ENCODE measurements around the gene SDC1.
"Not testable (repeated sequence)": the region's sequence is repeated elsewhere in the genome, so short reads cannot be mapped to it uniquely, and the experiment has no call there.

Gene SDC1, protein sequence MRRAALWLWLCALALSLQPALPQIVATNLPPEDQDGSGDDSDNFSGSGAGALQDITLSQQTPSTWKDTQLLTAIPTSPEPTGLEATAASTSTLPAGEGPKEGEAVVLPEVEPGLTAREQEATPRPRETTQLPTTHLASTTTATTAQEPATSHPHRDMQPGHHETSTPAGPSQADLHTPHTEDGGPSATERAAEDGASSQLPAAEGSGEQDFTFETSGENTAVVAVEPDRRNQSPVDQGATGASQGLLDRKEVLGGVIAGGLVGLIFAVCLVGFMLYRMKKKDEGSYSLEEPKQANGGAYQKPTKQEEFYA

DNA sequence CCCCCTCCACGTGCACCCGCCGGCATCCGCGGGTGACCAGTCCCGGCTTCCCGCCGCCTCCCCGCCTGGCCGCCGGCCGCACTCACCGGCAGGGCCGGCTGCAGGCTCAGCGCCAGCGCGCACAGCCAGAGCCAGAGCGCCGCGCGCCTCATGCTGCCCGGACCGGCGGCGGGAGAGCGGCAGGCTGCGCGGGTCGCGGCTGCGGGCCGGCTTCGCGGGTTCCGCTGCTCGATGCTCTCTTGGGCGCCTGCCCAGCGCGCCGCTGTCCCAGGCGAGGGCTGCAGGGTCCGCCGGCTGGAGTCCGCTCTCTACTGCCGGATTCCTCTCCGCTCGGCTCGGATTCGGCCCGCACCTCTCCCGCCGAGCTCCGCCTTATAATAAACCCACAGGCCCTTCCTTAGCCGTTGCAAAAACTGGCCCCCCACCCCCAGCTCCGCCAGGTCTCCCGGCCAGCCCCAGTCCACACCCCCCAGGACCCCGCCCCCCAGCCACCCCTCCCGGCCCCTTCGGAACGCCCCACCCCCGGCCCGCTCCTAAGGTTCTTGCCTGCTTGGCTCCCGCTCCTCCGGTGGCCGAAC is at the start of gene SDC1:
Gene SDC1 (minus strand): TSS at position 415 of the 578 bp plus-strand sequence. CDS start 263 bp downstream, at position 152.
- H3K4me3 ChIP-seq (ENCODE audit: low read length in 2 of 2): peak within 1 kb of the TSS; percentile 68 to 80
- H3K9ac ChIP-seq (ENCODE audit: low read depth in 1 of 2, low read length in 2 of 2): peak within 1 kb of the TSS; percentile 75 to 89
- H3K36me3 ChIP-seq (ENCODE audit: control insufficient read depth in 2 of 2, insufficient read depth in 2 of 2, low read length in 2 of 2): peaks cover 0 to 3% of the 10 kb centered on the region in 2 donors
- H3K9me3 ChIP-seq (ENCODE audit: control insufficient read depth in 2 of 2, low read length in 2 of 2): no peaks in the 10 kb centered on the region
- H3K27ac ChIP-seq (ENCODE audit: low read depth in 2 of 2, low read length in 2 of 2): peak within 1 kb of the TSS; percentile 96 to 97
- H3K27me3 ChIP-seq (ENCODE audit: control insufficient read depth in 2 of 2, insufficient read depth in 2 of 2, low read length in 2 of 2): peaks cover 0 to 2% of the 10 kb centered on the region in 2 donors
- H3K4me1 ChIP-seq (ENCODE audit: control insufficient read depth in 2 of 2, insufficient read depth in 2 of 2, low read length in 2 of 2): peaks cover 22 to 33% of the 10 kb centered on the region in 2 donors

DNA sequence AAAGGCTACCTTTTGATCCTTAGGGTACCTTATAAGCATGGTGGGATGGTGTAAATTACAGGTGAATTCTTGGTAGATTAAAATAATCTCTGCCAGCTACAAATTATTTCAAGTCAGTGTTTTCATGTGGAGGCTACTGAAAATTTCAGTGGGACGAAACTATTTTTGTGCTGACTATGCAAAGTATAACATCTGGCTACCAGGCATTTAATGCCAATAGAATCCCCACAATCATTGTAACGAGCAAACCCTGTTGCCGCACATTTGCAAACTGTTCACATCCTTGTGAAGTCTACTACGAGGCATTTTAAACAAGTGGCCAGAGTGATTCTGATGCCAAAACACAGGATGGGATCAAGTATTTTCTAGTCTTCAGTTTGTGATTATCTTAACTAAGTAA is 48.1 kb upstream of the SDC1 start:
- H3K4me3 ChIP-seq (ENCODE audit: low read length in 2 of 2): no peak overlapping the region
- H3K36me3 ChIP-seq (ENCODE audit: control insufficient read depth in 2 of 2, insufficient read depth in 2 of 2, low read length in 2 of 2): peaks cover 7 to 12% of the 10 kb centered on the region in 2 donors
- no peaks in the 10 kb centered on the region for H3K4me1 ChIP-seq (ENCODE audit: control insufficient read depth in 2 of 2, insufficient read depth in 2 of 2, low read length in 2 of 2)
- no peaks in the 10 kb centered on the region for H3K27me3 ChIP-seq (ENCODE audit: control insufficient read depth in 2 of 2, insufficient read depth in 2 of 2, low read length in 2 of 2)
- H3K9ac ChIP-seq (ENCODE audit: low read depth in 1 of 2, low read length in 2 of 2): no peak overlapping the region
- H3K9me3 ChIP-seq (ENCODE audit: control insufficient read depth in 2 of 2, low read length in 2 of 2): no peaks in the 10 kb centered on the region
- H3K27ac ChIP-seq (ENCODE audit: low read depth in 2 of 2, low read length in 2 of 2): no peak overlapping the region

DNA sequence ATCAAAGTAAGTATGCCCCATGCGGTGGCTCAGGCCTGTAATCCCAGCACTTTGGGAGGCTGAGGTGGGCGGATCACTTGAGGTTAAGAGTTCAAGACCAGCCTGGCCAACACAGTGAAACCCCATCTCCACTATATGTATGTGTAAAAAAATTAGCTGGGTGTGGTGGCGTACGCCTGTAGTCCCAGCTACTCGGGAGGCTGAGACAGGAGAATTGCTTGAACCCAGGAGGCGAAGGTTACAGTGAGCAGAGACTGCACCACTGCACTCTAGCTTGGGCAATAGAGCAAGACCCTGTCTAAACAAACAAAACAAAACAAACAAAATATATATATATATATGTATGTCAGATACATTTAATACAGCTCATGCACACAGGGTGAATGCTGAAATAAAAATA is 43.4 kb upstream of the SDC1 start:
- not testable (repeated sequence) for H3K36me3 ChIP-seq (ENCODE audit: control insufficient read depth in 2 of 2, insufficient read depth in 2 of 2, low read length in 2 of 2); H3K4me1 ChIP-seq (ENCODE audit: control insufficient read depth in 2 of 2, insufficient read depth in 2 of 2, low read length in 2 of 2); H3K27ac ChIP-seq (ENCODE audit: low read depth in 2 of 2, low read length in 2 of 2); H3K9me3 ChIP-seq (ENCODE audit: control insufficient read depth in 2 of 2, low read length in 2 of 2); H3K27me3 ChIP-seq (ENCODE audit: control insufficient read depth in 2 of 2, insufficient read depth in 2 of 2, low read length in 2 of 2); H3K9ac ChIP-seq (ENCODE audit: low read depth in 1 of 2, low read length in 2 of 2); H3K4me3 ChIP-seq (ENCODE audit: low read length in 2 of 2)

DNA sequence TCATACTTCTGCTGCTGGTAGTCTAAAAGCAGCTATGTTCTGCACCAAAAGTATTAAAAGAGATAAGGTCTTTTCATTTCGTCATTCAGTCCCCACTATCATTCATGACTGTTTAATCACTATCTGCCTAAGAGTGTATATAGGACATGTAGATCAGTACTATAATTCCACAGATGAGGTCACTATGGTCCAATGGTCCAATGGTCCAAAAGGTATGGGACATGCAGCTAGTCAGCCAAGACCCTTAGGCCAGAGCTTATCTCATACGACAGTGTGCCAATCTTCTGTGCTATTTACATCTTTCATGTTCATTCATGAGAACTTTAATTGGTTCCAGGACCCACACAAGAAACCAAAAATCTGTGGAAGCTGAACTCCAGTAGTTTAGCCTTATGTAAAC is 42.6 kb upstream of the SDC1 start:
- Histone ChIP-seq H3K9ac (ENCODE audit: low read depth in 1 of 2, low read length in 2 of 2) (no peak overlapping the region), H3K9me3 (ENCODE audit: control insufficient read depth in 2 of 2, low read length in 2 of 2) (no peaks in the 10 kb centered on the region), H3K4me3 (ENCODE audit: low read length in 2 of 2) (no peak overlapping the region), H3K36me3 (ENCODE audit: control insufficient read depth in 2 of 2, insufficient read depth in 2 of 2, low read length in 2 of 2) (peaks cover 4 to 5% of the 10 kb centered on the region in 2 donors), H3K27ac (ENCODE audit: low read depth in 2 of 2, low read length in 2 of 2) (no peak overlapping the region), H3K27me3 (ENCODE audit: control insufficient read depth in 2 of 2, insufficient read depth in 2 of 2, low read length in 2 of 2) (no peaks in the 10 kb centered on the region), H3K4me1 (ENCODE audit: control insufficient read depth in 2 of 2, insufficient read depth in 2 of 2, low read length in 2 of 2) (no peaks in the 10 kb centered on the region)

DNA sequence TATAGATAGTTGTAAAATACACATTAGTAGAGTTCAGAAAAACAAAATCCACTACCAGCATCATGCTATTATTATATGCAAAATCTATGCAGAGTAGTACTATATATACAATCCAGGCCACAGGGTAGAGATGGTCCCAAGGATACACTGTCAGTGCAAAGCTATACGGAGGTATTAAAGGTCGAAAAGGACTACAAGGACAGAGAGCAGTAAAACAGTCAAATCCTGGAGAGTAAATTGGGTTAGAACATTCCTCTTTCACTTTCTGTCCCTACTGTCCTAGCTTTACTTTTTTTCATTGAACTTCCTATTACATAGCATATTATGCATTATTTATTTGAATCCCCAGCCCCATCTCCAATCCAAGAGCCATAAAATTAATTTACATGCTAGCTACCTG is 39.7 kb upstream of the SDC1 start:
- H3K36me3 ChIP-seq (ENCODE audit: control insufficient read depth in 2 of 2, insufficient read depth in 2 of 2, low read length in 2 of 2): peaks cover 20 to 23% of the 10 kb centered on the region in 2 donors
- H3K9ac ChIP-seq (ENCODE audit: low read depth in 1 of 2, low read length in 2 of 2): no peak overlapping the region
- H3K4me1 ChIP-seq (ENCODE audit: control insufficient read depth in 2 of 2, insufficient read depth in 2 of 2, low read length in 2 of 2): no peaks in the 10 kb centered on the region
- no peaks in the 10 kb centered on the region for H3K27me3 ChIP-seq (ENCODE audit: control insufficient read depth in 2 of 2, insufficient read depth in 2 of 2, low read length in 2 of 2)
- H3K9me3 ChIP-seq (ENCODE audit: control insufficient read depth in 2 of 2, low read length in 2 of 2): no peaks in the 10 kb centered on the region
- H3K27ac ChIP-seq (ENCODE audit: low read depth in 2 of 2, low read length in 2 of 2): no peak overlapping the region
- no peak overlapping the region for H3K4me3 ChIP-seq (ENCODE audit: low read length in 2 of 2)

DNA sequence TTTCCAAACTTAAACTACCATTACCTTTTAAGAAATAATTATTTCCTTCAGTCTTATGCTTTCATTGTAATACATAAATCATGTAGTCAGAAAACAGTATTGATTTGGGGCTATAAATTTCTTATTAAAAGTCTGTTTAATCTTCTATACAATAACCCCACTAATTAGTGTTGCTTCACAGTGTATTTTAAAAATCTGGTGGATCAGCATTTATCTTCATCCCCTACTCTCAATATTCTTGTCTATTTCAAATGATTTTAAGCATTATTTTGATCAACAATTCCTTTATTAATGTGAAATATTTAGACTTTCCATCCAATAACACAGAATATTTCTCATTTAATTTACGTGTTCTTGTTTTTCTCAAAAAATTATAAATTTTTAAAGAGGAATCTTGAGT is 32.5 kb upstream of the SDC1 start:
- Histone ChIP-seq H3K27ac (ENCODE audit: low read depth in 2 of 2, low read length in 2 of 2) (no peak overlapping the region), H3K9me3 (ENCODE audit: control insufficient read depth in 2 of 2, low read length in 2 of 2) (no peaks in the 10 kb centered on the region), H3K27me3 (ENCODE audit: control insufficient read depth in 2 of 2, insufficient read depth in 2 of 2, low read length in 2 of 2) (no peaks in the 10 kb centered on the region), H3K4me3 (ENCODE audit: low read length in 2 of 2) (no peak overlapping the region), H3K4me1 (ENCODE audit: control insufficient read depth in 2 of 2, insufficient read depth in 2 of 2, low read length in 2 of 2) (no peaks in the 10 kb centered on the region), H3K9ac (ENCODE audit: low read depth in 1 of 2, low read length in 2 of 2) (no peak overlapping the region), H3K36me3 (ENCODE audit: control insufficient read depth in 2 of 2, insufficient read depth in 2 of 2, low read length in 2 of 2) (peaks cover 61 to 68% of the 10 kb centered on the region in 2 donors)

DNA sequence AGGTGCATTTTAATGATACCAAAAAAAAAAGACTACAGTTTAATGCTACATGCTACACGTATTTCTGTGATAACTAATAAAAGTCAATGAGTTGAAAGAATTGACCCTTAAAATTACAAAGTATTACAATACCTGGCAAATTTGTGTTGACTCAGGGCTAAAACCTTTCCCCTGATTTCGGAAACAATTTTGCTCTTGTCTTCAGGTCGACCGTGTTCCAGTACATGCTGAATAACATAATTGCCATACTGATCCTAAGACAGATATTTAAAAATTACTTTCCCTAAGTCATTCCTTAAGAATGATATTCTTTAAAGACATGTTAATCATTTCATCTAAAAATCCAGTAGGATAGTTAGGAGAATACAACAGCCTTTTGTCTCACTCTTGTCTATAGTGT is 29.8 kb upstream of the SDC1 start:
- Histone ChIP-seq H3K9me3 (ENCODE audit: control insufficient read depth in 2 of 2, low read length in 2 of 2) (no peaks in the 10 kb centered on the region), H3K36me3 (ENCODE audit: control insufficient read depth in 2 of 2, insufficient read depth in 2 of 2, low read length in 2 of 2) (peaks cover 62 to 67% of the 10 kb centered on the region in 2 donors), H3K27me3 (ENCODE audit: control insufficient read depth in 2 of 2, insufficient read depth in 2 of 2, low read length in 2 of 2) (no peaks in the 10 kb centered on the region), H3K4me1 (ENCODE audit: control insufficient read depth in 2 of 2, insufficient read depth in 2 of 2, low read length in 2 of 2) (no peaks in the 10 kb centered on the region), H3K9ac (ENCODE audit: low read depth in 1 of 2, low read length in 2 of 2) (no peak overlapping the region), H3K4me3 (ENCODE audit: low read length in 2 of 2) (no peak overlapping the region), H3K27ac (ENCODE audit: low read depth in 2 of 2, low read length in 2 of 2) (no peak overlapping the region)

- Histone ChIP-seq H3K27ac (ENCODE audit: low read depth in 2 of 2, low read length in 2 of 2) (no peak overlapping the region), H3K4me1 (ENCODE audit: control insufficient read depth in 2 of 2, insufficient read depth in 2 of 2, low read length in 2 of 2) (no peaks in the 10 kb centered on the region), H3K4me3 (ENCODE audit: low read length in 2 of 2) (no peak overlapping the region), H3K36me3 (ENCODE audit: control insufficient read depth in 2 of 2, insufficient read depth in 2 of 2, low read length in 2 of 2) (peaks cover 58 to 65% of the 10 kb centered on the region in 2 donors), H3K9ac (ENCODE audit: low read depth in 1 of 2, low read length in 2 of 2) (no peak overlapping the region), H3K9me3 (ENCODE audit: control insufficient read depth in 2 of 2, low read length in 2 of 2) (no peaks in the 10 kb centered on the region), H3K27me3 (ENCODE audit: control insufficient read depth in 2 of 2, insufficient read depth in 2 of 2, low read length in 2 of 2) (no peaks in the 10 kb centered on the region)
Observed at GRCh38 chr2:20250436-20250835, 25.5 kb upstream of the SDC1 start.

DNA sequence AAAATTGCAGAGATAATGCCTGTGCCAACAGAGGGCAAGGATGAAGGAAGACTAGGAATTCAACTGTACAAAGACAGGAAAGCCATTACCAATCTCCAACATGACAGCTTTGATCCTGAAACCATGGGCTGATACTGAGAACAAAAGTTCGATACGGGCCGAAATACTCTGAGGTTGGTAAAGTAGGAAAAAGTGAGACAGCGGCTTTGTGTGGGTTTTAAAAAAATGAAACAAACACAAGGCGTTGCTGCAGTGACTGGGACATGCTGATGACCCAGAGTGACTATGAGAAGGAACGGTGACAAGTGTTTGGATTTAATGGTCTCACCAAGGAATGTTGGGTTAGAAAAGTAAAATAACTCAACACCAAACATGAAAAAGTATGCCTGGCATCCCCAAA is 24.2 kb upstream of the SDC1 start:
- Histone ChIP-seq H3K36me3 (ENCODE audit: control insufficient read depth in 2 of 2, insufficient read depth in 2 of 2, low read length in 2 of 2) (peaks cover 46 to 52% of the 10 kb centered on the region in 2 donors), H3K4me3 (ENCODE audit: low read length in 2 of 2) (no peak overlapping the region), H3K27ac (ENCODE audit: low read depth in 2 of 2, low read length in 2 of 2) (no peak overlapping the region), H3K9ac (ENCODE audit: low read depth in 1 of 2, low read length in 2 of 2) (no peak overlapping the region), H3K9me3 (ENCODE audit: control insufficient read depth in 2 of 2, low read length in 2 of 2) (no peaks in the 10 kb centered on the region), H3K4me1 (ENCODE audit: control insufficient read depth in 2 of 2, insufficient read depth in 2 of 2, low read length in 2 of 2) (no peaks in the 10 kb centered on the region), H3K27me3 (ENCODE audit: control insufficient read depth in 2 of 2, insufficient read depth in 2 of 2, low read length in 2 of 2) (no peaks in the 10 kb centered on the region)

- Histone ChIP-seq H3K4me3 (ENCODE audit: low read length in 2 of 2) (no peak overlapping the region), H3K36me3 (ENCODE audit: control insufficient read depth in 2 of 2, insufficient read depth in 2 of 2, low read length in 2 of 2) (peaks cover 26 to 32% of the 10 kb centered on the region in 2 donors), H3K27me3 (ENCODE audit: control insufficient read depth in 2 of 2, insufficient read depth in 2 of 2, low read length in 2 of 2) (no peaks in the 10 kb centered on the region), H3K27ac (ENCODE audit: low read depth in 2 of 2, low read length in 2 of 2) (no peak overlapping the region), H3K9ac (ENCODE audit: low read depth in 1 of 2, low read length in 2 of 2) (no peak overlapping the region), H3K4me1 (ENCODE audit: control insufficient read depth in 2 of 2, insufficient read depth in 2 of 2, low read length in 2 of 2) (no peaks in the 10 kb centered on the region), H3K9me3 (ENCODE audit: control insufficient read depth in 2 of 2, low read length in 2 of 2) (no peaks in the 10 kb centered on the region)
Observed at GRCh38 chr2:20247084-20247483, 22.2 kb upstream of the SDC1 start.
